Naive B cell (primary cell): Measurements from ENCODE around the gene VAMP2. TPM values are rescaled to one million over a fixed set of nuclear protein-coding genes. Genes with fewer than 3 reads are reported as not detected.

ENCODE experiments used
- ATAC-seq, 2 donors: fragments of 150-1000 bp; cut with Tn5 transposase; 2 replicates each; pipeline ENCODE4 v1.10.0; 2021; ENCODE audit warnings: low read depth in 2 of 2, mild to moderate bottlenecking in 2 of 2, moderate library complexity in 2 of 2
- DNase-seq: peaks from one replicate; pipeline ENCODE4 v3.0.0; 2022
- H3K27ac Mint-ChIP-seq, 6 donors: one replicate each; pipeline ENCODE4 v1.8.0; 2020 to 2022; ENCODE audit warnings: mild to moderate bottlenecking in 6 of 6, mixed read lengths in 6 of 6, moderate library complexity in 5 of 6, inconsistent platforms in 2 of 6
- H3K27me3 Mint-ChIP-seq, 3 donors: one replicate each; pipeline ENCODE4 v1.8.0; 2021 to 2022; ENCODE audit warnings: mixed read lengths in 3 of 3, mild to moderate bottlenecking in 1 of 3
- H3K36me3 Mint-ChIP-seq, 2 donors: one replicate each; pipeline ENCODE4 v1.8.0; 2020 to 2022; ENCODE audit warnings: mixed read lengths in 2 of 2, inconsistent platforms in 1 of 2, mild to moderate bottlenecking in 1 of 2
- H3K4me1 Mint-ChIP-seq, 3 donors: one replicate each; pipeline ENCODE4 v1.8.0; 2020 to 2022; ENCODE audit warnings: mixed read lengths in 3 of 3, inconsistent platforms in 1 of 3, mild to moderate bottlenecking in 1 of 3, moderate library complexity in 1 of 3
- H3K4me3 Mint-ChIP-seq, 8 donors: one replicate each; pipeline ENCODE4 v1.8.0; 2020 to 2022; ENCODE audit warnings: mild to moderate bottlenecking in 8 of 8, mixed read lengths in 8 of 8, moderate library complexity in 8 of 8, inconsistent platforms in 2 of 8
- H3K9me3 Mint-ChIP-seq, 7 donors: one replicate each; pipeline ENCODE4 v1.8.0; 2020 to 2022; ENCODE audit warnings: mixed read lengths in 7 of 7, mild to moderate bottlenecking in 5 of 7, inconsistent platforms in 2 of 7, moderate library complexity in 1 of 7
- polyA plus RNA-seq, 6 donors: library from polyadenylated mRNA; unstranded; fragments of 300-500 nt; fragmentation: Illumina TruSeq; gene quantifications; one replicate each; pipeline ENCODE4 v1.2.3, GENCODE V29; 2021; ENCODE audit warnings: low read depth in 6 of 6

The VAMP2 gene
- polyA plus RNA-seq, 6 donors from 2014 or later: 37.8 to 89.1 (median 65.9) TPM

DNA sequence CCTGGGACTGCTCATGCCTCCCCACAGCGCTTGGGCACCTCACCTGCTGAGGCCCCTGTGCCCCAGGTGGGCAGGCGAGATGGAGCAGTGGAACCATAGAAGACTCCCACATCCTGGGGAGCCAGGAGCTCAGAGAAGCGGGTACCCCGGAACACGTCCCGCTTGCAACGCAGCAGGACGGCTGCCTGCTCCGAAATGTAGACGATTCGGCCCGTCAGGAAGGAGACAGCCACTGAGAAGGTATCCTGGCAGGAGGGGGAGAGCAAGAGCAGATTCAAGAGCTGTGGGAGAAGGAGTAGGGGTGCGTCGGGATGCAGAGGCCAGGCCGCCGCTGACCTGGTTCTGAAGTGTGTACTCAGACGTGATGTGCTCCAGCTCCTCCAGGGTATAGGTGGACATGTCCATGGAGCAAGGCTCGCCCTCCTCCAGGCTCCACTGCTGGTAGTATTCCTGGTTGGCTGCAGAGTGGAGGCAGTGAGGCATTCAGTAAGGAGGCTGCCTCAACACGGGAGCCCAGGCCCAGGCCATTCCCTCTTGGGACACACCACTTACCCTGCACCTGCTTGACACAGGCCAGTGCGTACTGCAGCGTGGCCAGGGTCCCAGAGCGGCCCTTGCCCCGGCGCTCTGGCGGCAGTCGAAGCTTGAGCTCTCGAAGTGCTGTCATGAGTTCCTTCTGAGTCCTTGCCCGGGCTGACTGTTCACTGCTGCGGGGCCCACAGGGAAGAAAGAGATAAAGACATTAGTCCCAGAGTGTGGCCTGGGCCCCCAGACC, 13.1 kb downstream of the VAMP2 start:
- no peaks in the 10 kb centered on the region for H3K27me3 Mint-ChIP-seq
- peaks cover 0 to 24% of the 10 kb centered on the region in 2 donors for H3K36me3 Mint-ChIP-seq
- H3K4me1 Mint-ChIP-seq: peaks cover 34 to 45% (median 37%) of the 10 kb centered on the region in 3 donors
- H3K4me3 Mint-ChIP-seq: peak overlapping the region in 6 of 8 donors; percentile 42 to 96 (median 66)
- H3K9me3 Mint-ChIP-seq: no peaks in the 10 kb centered on the region
- H3K27ac Mint-ChIP-seq: peak overlapping the region in 5 of 6 donors; percentile 56 to 100 (median 97)
- DNase-seq (peak; percentile 12), ATAC-seq (no peak)

- H3K36me3 Mint-ChIP-seq: peaks cover 0 to 24% of the 10 kb centered on the region in 2 donors
- ATAC-seq (no peak), DNase-seq (peak; percentile 12)
- H3K4me1 Mint-ChIP-seq: peaks cover 37 to 42% (median 38%) of the 10 kb centered on the region in 3 donors
- H3K27me3 Mint-ChIP-seq: no peaks in the 10 kb centered on the region
- H3K27ac Mint-ChIP-seq: peak overlapping the region in 5 of 6 donors; percentile 6 to 82 (median 61)
- H3K4me3 Mint-ChIP-seq: peak overlapping the region in 3 of 8 donors; percentile 15 to 38 (median 19)
- H3K9me3 Mint-ChIP-seq: no peaks in the 10 kb centered on the region
Observed at GRCh38 chr17:8148560-8148959, 14.2 kb downstream of the VAMP2 start.

DNA sequence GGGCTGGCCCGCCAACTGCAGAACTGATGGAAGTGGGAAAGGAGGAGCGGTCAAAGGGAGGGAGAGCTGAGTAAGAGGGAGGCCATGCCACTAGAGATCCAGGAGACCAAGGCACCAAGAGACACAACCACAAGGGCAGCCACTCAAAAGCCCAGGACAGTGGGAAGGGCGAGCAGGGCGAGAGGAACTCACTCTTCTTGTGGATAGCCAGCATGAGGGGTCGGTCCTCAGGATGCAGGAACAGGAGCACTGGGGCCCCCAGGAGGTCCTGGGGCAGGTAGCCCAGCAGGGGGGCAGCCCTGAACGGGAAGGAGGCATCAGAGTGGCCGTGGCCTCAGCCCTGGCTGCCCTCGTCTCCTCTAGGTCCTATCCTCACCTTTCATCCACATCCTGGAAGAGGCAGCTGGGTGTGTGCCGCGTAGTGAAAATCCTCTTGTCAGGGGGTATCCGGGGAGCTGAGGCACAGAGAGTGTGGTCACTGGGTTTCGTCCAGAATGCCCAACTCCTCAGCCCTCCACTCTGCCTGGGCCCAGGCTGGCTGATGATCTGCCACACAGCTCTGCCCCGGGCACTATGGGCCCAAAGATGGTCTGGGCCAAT, 14.8 kb downstream of the VAMP2 start:
- ATAC-seq (no peak), DNase-seq (no peak)
- peaks cover 0 to 25% of the 10 kb centered on the region in 2 donors for H3K36me3 Mint-ChIP-seq
- peak overlapping the region in 3 of 6 donors; percentile 47 to 91 (median 61) for H3K27ac Mint-ChIP-seq
- no peaks in the 10 kb centered on the region for H3K9me3 Mint-ChIP-seq
- no peaks in the 10 kb centered on the region for H3K27me3 Mint-ChIP-seq
- peaks cover 30 to 42% (median 38%) of the 10 kb centered on the region in 3 donors for H3K4me1 Mint-ChIP-seq
- peak overlapping the region in 3 of 8 donors; percentile 9 to 68 (median 38) for H3K4me3 Mint-ChIP-seq

DNA sequence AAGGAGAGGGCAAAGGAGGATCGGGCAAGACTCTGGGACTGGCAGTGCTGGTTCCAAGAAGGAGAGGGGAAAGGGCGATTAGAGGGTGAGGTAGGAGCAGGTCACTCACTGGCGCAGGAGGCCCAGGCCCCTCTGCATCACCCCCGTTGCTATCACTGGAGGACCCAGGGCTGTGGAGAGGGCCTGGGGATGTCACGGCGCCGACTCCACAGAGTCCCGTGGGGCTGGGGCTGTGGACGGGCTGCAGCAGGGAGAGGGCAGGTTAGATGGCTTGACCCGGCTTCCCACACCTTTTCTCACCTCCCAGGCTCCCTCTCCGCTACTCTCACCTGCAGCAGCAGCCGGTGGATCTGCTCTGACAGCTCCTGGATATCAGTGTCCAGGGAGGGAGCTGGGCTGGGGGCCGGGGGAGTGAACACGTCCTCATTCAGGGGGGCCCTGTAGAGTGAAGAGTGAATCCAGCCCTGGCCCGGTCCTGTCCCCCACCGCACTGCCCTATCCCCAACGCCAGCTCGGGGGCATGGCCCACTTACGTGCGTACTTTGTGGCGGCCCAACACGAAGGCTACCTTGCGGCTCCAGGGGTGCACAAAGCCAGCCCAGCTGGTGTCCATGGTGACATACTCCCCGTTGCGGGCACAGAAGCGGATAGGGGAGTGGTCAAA, 15.5 kb downstream of the VAMP2 start:
- DNase-seq (no peak), ATAC-seq (no peak)
- Mint-ChIP-seq H3K9me3 (no peaks in the 10 kb centered on the region), H3K36me3 (peaks cover 0 to 25% of the 10 kb centered on the region in 2 donors), H3K27me3 (no peaks in the 10 kb centered on the region), H3K4me3 (peak overlapping the region in 2 of 8 donors; percentile 54 to 68), H3K4me1 (peaks cover 24 to 42% (median 38%) of the 10 kb centered on the region in 3 donors), H3K27ac (peak overlapping the region in 3 of 6 donors; percentile 47 to 91 (median 49))

GRCh38 chr17:8146381-8147140, 16.2 kb downstream of the VAMP2 start:
- Mint-ChIP-seq H3K27ac (peak overlapping the region in 3 of 6 donors; percentile 76 to 85 (median 80)), H3K36me3 (peaks cover 0 to 25% of the 10 kb centered on the region in 2 donors), H3K9me3 (no peaks in the 10 kb centered on the region), H3K4me1 (peaks cover 19 to 37% (median 33%) of the 10 kb centered on the region in 3 donors), H3K4me3 (peak overlapping the region in 2 of 8 donors; percentile 21 to 54), H3K27me3 (no peaks in the 10 kb centered on the region)
- DNase-seq: no peak
- no peak for ATAC-seq

DNA sequence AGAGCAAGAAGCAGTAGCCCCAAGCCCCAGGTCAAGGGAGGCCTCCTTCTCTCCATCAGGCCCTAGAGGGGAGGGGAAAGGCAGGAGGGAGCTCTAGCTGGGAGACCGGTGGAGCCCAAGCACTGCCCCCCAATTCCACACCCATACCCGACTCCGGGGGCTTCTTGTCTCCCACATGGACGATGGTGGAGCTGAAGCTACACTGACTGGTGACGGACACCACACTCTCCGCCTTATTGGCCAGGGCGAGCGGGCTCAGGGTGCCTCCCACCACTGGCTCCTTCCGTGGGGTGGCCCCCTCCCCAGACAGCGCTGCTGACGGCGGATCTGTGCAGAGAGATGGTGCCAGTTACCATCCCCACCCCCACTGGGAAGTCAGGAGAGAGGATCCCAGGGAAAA, 16.9 kb downstream of the VAMP2 start:
- H3K36me3 Mint-ChIP-seq: peaks cover 0 to 25% of the 10 kb centered on the region in 2 donors
- H3K4me1 Mint-ChIP-seq: peaks cover 13 to 30% (median 30%) of the 10 kb centered on the region in 3 donors
- no peaks in the 10 kb centered on the region for H3K27me3 Mint-ChIP-seq
- H3K9me3 Mint-ChIP-seq: no peaks in the 10 kb centered on the region
- no peak for ATAC-seq
- no peak for DNase-seq
- H3K27ac Mint-ChIP-seq: peak overlapping the region in 2 of 6 donors; percentile 70 to 76
- H3K4me3 Mint-ChIP-seq: peak overlapping the region in 2 of 8 donors; percentile 43 to 44

- H3K36me3 Mint-ChIP-seq: peaks cover 0 to 25% of the 10 kb centered on the region in 2 donors
Observed at GRCh38 chr17:8144401-8145231, 18.1 kb downstream of the VAMP2 start.

DNA sequence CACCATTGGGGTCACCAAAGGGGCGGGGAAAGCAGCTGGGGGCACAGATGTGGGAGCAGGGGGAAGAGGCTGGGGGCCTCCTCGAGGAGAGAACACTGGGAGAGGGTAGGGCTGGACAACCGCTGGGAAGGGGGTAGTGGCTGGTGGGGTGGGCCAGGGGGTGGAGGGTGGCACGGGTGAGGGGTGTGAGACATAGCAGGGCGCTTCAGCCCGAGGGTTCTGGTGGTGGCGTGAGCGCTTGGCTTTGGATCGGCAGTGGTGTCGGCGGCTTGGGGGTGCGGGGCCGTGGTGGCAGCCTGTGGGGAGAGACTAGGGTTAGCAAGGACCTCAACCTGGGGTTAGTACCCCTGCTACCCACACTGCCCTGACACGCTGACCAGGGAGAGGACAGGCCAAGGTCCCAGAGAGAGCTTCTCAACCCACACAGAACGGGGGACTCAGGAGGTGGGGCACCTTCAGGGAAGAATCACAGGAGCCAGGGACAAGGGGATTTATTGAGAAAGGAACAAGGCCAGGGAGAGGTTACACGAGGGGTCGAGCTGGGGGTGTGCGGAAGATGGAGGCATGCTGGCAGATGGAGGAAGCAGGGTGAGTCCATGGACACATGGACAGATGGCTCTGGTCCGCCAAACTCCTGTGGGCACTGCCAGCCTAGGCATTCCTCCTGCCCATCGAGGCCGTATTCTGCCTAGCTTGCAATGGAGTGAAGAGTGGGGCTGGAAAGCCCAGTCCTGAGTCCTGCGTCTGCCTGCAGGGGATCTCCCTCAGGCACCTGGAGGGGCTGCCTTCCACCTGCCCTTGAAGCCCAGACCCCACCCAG, 19.0 kb downstream of the VAMP2 start:
- Mint-ChIP-seq H3K27me3 (no peaks in the 10 kb centered on the region), H3K9me3 (no peaks in the 10 kb centered on the region), H3K4me1 (peaks cover 3 to 23% (median 15%) of the 10 kb centered on the region in 3 donors), H3K27ac (peak overlapping the region in 3 of 6 donors; percentile 56 to 90 (median 69)), H3K36me3 (peaks cover 0 to 25% of the 10 kb centered on the region in 2 donors), H3K4me3 (peak overlapping the region in 2 of 8 donors; percentile 47 to 55)
- peak; percentile 14 for DNase-seq
- ATAC-seq: no peak

More at GRCh38 chr17:8144401-8145231, 18.1 kb downstream of the VAMP2 start:
- H3K9me3 Mint-ChIP-seq: no peaks in the 10 kb centered on the region
- ATAC-seq: peak in 1 of 2 donors; percentile 3
- H3K27ac Mint-ChIP-seq: peak overlapping the region in 1 of 6 donors; percentile 33
- H3K4me1 Mint-ChIP-seq: peaks cover 6 to 23% (median 19%) of the 10 kb centered on the region in 3 donors
- peak; percentile 11 for DNase-seq
- H3K27me3 Mint-ChIP-seq: no peaks in the 10 kb centered on the region
- peak overlapping the region in 1 of 8 donors; percentile 47 for H3K4me3 Mint-ChIP-seq

DNA sequence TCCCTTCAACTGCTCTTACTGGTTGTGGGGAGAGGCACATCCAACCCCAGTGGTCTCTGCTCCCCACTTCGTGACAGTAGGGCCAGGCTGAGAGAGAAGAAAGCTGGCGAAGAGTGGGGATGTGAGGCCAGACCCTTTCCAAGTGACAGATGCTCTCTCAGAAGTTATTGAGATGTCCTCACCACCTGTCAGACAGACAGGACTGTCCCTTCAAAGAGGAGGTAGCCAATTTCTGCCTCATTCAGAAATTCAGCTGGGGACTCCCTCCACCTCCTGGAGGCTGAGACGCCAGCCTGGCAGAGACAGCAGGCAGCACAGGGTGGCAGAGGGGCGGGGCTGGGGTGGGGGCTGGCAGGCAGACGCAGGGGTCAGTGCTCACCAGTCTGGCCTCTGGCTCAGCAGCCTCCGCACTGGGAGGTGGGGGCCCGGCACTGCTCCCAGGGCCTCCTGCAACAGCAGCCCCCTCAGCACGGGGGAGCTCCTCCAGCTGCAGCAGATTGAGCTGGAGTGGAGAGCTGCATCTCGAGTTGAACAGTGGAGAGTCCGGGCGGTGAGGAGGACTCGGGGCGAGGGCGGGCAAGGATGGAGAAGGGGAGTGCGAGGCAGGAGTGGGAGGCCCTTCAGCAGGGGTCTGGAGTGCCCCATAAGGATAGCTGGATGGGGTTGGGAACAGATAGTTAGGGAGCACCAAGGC, 19.7 kb downstream of the VAMP2 start:
- DNase-seq: peak; percentile 10
- no peaks in the 10 kb centered on the region for H3K9me3 Mint-ChIP-seq
- H3K27me3 Mint-ChIP-seq: no peaks in the 10 kb centered on the region
- peak overlapping the region in 1 of 8 donors; percentile 47 for H3K4me3 Mint-ChIP-seq
- peak overlapping the region in 1 of 6 donors; percentile 69 for H3K27ac Mint-ChIP-seq
- peaks cover 3 to 23% (median 15%) of the 10 kb centered on the region in 3 donors for H3K4me1 Mint-ChIP-seq
- no peak for ATAC-seq
- peaks cover 0 to 25% of the 10 kb centered on the region in 2 donors for H3K36me3 Mint-ChIP-seq

- Mint-ChIP-seq H3K27me3 (no peaks in the 10 kb centered on the region), H3K27ac (peak overlapping the region in 1 of 6 donors; percentile 26), H3K9me3 (no peaks in the 10 kb centered on the region), H3K36me3 (peaks cover 0 to 24% of the 10 kb centered on the region in 2 donors), H3K4me1 (peaks cover 3 to 20% (median 15%) of the 10 kb centered on the region in 3 donors), H3K4me3 (peak overlapping the region in 1 of 8 donors; percentile 64)
- no peak for ATAC-seq
- DNase-seq: peak; percentile 15
Observed at GRCh38 chr17:8142158-8142886, 20.4 kb downstream of the VAMP2 start.
